GM18861 (cell line): Measurements from ENCODE around the gene MTHFSD.

Experiments
- ATAC-seq: cut with Tn5 transposase; IDR thresholded peaks from one replicate; pipeline ENCODE4 v1.9.1; 2021; ENCODE audit not compliant: unreplicated experiment

MTHFSD gene

DNA sequence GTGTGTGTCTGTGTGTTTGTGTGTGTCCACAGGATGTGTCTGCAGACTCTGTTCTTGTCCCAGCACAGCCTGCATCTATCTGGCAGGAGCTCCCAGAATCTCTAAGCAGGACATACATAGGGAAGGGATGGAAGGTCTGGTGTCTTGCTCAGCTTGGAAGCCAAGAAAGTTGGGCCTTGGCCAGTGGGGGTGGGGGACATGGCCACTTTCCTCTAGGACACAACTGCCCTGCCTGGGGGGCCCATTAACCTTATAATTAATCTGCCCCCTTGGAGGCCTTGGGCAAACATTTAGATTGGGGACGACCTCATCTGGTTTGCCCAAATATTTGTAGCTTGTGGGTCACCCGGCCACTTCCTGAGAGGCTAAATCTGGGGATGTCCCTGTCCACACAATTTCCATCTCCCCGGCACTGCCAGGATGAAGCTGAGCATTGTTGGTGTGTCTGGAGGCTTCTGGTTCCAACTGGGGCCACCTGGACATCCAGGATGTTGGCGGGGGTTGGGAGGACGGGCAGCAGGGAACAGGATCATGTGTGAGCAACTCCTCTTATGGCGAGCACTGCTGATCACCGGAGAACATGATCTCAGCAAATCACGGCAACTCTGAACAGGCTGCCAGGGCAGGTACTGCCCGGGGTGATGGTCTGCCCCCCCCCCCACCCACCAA is 61.9 kb downstream of the MTHFSD start:
- no peak for ATAC-seq

DNA sequence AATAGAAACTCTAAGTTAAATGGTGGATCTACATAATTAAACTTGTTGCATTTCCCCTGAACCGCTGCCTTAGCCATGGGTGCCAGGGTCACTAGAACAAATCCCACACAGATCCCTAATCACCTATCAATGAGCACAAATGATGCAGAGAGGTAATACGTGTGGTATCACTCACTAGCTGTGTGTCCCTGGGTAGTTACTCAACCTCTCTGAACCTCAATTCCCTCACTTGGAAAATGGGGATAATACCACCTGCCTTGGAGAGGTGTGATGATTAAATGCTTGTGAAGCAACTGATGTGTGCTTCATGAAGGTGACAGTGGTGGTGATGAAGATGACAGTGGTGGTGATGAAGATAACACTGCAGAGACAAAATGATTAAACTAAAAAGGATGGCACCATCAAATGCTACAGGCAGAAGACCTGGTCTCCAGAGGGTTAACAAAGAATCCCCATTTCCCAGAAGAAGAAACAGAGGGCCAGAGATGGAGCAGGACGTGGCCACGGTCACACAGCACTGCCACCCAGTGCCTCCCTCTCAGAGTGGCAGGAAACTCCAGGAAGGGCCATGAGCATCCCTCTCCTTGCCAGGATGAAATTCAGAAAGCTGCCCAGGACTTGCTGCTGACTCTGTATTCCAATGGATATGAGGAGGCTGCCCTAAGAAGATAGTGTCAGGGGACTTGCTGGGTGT is 62.6 kb downstream of the MTHFSD start:
- no peak for ATAC-seq

DNA sequence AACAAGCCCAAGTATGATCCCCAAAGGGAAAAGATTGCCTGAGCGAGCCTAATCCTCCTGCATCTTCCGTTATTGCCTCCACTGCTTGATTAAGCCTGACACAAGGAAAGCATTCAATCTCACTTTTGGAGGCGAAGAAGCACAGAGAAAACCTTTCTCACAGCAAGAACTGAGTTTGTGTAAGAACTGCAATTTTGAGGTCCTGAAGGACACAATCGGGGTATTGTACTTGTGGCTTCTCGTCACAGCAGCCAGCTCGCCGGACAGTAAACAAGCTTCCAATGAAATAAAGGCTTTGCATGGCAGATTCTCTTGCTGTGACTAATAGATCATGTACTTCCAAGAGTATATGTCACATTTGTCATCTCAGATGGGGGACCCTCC is 63.4 kb downstream of the MTHFSD start:
- no peak for ATAC-seq

DNA sequence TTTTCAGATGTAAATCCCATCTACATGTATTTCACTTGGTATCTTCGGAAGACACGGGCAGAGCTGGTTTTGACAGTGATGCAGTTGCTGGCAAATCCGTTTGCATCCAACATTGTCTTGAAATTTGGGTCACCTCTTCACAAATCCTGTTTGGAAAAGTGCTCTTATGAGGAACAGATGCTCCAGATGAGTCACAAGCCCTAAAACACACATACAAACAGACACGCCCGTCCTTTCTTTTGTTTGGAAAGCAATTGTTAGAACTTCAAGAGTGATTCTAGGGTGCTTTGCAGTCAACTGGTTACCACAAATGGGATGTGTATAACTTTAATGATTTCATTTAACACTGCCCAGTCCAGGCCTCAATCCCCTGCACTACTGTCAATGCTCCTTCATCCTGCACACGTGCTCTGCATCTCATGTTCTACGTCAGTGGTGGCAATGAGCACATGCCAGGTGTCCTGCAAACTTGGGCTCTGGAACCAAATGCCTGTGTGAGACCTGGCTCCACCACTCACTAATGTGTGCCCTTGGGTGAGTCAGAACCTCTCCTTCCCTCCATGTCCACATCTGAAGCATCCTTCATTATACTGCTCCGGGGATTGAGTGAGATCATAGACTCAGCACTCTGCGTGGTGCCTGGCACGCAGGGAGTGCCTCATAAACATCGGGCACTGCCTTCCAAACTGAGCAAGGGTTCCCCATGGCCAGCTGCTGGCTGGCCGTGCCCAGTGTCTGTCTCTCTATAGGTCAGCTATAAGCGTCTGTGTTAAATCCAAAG is 64.0 kb downstream of the MTHFSD start:
- ATAC-seq = no peak

GRCh38 chr16:86485746-86486145 is 69.3 kb downstream of the MTHFSD start:
- no peak for ATAC-seq

DNA sequence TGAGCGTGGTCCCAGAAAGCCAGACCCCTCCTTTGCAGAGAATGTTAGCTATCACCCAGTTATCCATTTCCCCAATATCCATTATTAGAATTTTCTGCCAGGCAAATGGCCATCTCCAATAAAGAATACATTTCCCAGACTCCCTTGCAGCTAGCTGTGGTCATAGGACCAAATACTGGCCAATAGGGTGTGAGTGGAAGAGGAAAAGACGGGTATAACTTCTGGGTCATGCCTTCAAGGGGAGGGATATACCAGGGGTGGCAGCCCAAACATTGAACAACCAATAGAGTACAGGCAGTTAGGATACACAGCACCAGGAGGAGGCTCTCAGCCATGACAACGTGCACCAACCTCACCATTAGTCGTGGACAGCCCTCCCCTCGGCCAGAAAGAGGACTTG is 70.8 kb downstream of the MTHFSD start:
- ATAC-seq = no peak

GRCh38 chr16:86481607-86482006 is 73.4 kb downstream of the MTHFSD start:
- ATAC-seq = no peak

DNA sequence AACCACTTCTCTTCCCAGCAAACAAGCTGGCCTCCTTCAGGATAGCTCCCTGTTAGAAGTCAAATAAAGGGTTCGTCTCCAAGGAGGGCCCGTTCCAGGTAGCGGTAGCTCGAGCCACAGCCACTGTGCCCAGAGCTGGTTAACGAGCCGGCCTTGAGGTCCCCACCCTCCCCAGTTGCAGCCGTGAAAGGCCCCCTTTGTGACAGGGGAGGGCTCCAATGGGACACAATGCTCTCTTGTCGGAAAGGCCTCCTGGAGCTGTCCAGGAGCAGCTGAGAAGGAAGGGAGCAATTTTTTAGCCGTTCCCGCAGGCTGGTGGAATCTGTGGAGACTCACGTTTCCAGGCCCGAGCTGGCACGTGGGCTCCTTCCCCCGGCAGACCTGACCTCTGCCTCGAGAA is 74.6 kb downstream of the MTHFSD start:
- no peak for ATAC-seq
